Measurements from ENCODE around the gene KIF2A. TPM values are rescaled to one million over a fixed set of nuclear protein-coding genes. Genes with fewer than 3 reads are reported as not detected.

KIF2A gene
- total and polyA plus RNA-seq, 4 donors: 3.5 to 64.3 (median 20.3) TPM

DNA sequence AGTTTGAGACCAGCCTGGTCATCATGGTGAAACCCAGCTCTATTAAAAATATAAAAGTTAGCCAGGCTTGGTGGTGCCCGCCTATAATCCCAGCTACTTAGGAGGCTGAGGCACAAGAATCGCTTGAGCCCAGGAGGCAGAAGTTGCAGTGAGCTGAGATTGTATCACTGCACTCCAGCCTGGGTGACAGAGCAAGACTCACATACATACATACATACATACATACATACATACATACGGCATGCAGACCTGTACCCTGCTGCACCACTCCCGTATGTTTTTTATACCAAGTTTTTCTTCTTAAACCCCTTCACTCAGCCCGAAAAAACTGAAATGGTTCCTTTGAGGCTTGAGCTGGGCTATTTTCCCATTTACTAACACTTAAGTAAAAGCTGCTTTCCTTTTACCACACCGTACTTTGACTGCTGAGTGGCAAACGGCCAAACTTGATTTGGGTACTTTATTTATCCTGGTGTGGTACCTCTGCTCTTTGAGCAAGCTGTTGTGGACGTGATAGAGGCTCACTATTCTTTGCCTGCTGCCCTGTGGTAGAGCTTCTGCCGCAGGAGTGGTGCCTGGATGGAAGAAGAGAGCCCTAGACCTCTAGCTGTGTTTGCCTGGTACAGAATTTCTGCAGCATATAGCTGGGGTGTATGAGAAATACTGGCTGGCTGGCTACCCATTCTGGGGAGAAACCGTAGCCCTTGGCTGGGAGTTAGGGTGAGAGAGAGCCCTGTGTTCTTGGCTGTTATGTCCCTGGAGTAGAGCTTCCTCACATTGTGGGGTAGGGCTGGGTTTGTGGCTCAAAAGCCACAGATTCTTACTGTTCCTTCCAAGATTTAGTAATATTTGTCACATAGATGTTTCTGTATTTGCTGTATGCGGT lies 126.0 kb downstream of the KIF2A start:
- TF ChIP-seq, protein P1, sequence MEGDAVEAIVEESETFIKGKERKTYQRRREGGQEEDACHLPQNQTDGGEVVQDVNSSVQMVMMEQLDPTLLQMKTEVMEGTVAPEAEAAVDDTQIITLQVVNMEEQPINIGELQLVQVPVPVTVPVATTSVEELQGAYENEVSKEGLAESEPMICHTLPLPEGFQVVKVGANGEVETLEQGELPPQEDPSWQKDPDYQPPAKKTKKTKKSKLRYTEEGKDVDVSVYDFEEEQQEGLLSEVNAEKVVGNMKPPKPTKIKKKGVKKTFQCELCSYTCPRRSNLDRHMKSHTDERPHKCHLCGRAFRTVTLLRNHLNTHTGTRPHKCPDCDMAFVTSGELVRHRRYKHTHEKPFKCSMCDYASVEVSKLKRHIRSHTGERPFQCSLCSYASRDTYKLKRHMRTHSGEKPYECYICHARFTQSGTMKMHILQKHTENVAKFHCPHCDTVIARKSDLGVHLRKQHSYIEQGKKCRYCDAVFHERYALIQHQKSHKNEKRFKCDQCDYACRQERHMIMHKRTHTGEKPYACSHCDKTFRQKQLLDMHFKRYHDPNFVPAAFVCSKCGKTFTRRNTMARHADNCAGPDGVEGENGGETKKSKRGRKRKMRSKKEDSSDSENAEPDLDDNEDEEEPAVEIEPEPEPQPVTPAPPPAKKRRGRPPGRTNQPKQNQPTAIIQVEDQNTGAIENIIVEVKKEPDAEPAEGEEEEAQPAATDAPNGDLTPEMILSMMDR (IDR thresholded peaks at IDR 0.05; ENCODE audit: control extremely low read depth, extremely low read depth): no peak
- Histone ChIP-seq H3K9ac (ENCODE audit: insufficient read depth in 1 of 2, low read length in 2 of 2) (no peak overlapping the region), H3K27me3 (ENCODE audit: control insufficient read depth in 3 of 3, insufficient read depth in 3 of 3, low read length in 2 of 3) (no peaks in the 10 kb centered on the region), H3K4me1 (ENCODE audit: control insufficient read depth in 5 of 5, insufficient read depth in 5 of 5, low read length in 5 of 5) (peaks cover 2 to 10% (median 8%) of the 10 kb centered on the region in 5 donors), H3K4me3 (no peak overlapping the region), H3K36me3 (ENCODE audit: control insufficient read depth in 4 of 4, insufficient read depth in 4 of 4, low read length in 4 of 4) (peaks cover 0 to 1% (median 0%) of the 10 kb centered on the region in 4 donors), H3K27ac (ENCODE audit: low read depth in 1 of 2, low read length in 1 of 2) (peak overlapping the region; percentile 46 to 66), H3K9me3 (ENCODE audit: control insufficient read depth in 4 of 4, insufficient read depth in 3 of 4, low read length in 3 of 4) (no peaks in the 10 kb centered on the region)
- DNase-seq: peak; percentile 14 to 47 (median 34)
- peak; percentile 39 for ATAC-seq (ENCODE audit: insufficient read depth, low FRiP score)
- 47 to 49% methylated on average over 11 of the region's 11 CpGs for WGBS, 2 donors

DNA sequence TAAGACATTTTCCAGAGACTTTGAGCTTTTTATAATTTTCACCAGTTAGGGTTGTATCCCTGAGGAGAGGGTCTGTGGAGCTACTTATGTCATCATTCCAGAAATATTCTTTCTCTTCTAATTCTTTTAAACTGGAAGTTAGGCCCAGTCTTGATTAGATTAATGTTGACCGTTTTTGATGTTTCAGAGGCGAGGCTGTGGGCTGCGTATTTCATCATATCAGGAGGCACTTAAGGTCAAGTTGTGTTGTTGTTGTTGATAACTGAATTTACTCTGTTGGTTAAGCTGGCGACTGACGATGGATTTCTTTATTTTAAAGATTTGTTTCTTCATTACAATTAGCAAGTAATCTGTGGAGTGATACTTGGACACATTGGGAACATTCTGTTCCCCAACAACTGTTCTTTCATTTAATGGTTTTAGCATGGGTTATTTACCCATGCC lies 126.6 kb downstream of the KIF2A start:
- DNase-seq (no peak), ATAC-seq (ENCODE audit: insufficient read depth, low FRiP score) (no peak)
- Histone ChIP-seq H3K9ac (ENCODE audit: insufficient read depth in 1 of 2, low read length in 2 of 2) (no peak overlapping the region), H3K27me3 (ENCODE audit: control insufficient read depth in 3 of 3, insufficient read depth in 3 of 3, low read length in 2 of 3) (no peaks in the 10 kb centered on the region), H3K36me3 (ENCODE audit: control insufficient read depth in 4 of 4, insufficient read depth in 4 of 4, low read length in 4 of 4) (peaks cover 0 to 1% (median 0%) of the 10 kb centered on the region in 4 donors), H3K27ac (ENCODE audit: low read depth in 1 of 2, low read length in 1 of 2) (peak overlapping the region in 1 of 2 donors; percentile 46), H3K4me1 (ENCODE audit: control insufficient read depth in 5 of 5, insufficient read depth in 5 of 5, low read length in 5 of 5) (peaks cover 2 to 10% (median 8%) of the 10 kb centered on the region in 5 donors), H3K9me3 (ENCODE audit: control insufficient read depth in 4 of 4, insufficient read depth in 3 of 4, low read length in 3 of 4) (no peaks in the 10 kb centered on the region), H3K4me3 (no peak overlapping the region)
- TF ChIP-seq, protein P1 (IDR thresholded peaks at IDR 0.05; ENCODE audit: control extremely low read depth, extremely low read depth): no peak
- WGBS, 2 donors: 27 to 48% methylated on average over 5 of the region's 5 CpGs

Other genes starting within 250 kb of the KIF2A start
- gene DIMT1, start 97.7 kb downstream of the KIF2A start, total RNA-seq: 10 to 100 TPM; 17.2 to 20.9 TPM
- gene DIMT1, start 97.7 kb downstream of the KIF2A start, polyA plus RNA-seq: 10 to 100 TPM; 13.9 to 27.6 TPM
- gene IPO11, start 106.6 kb downstream of the KIF2A start, total RNA-seq: 10 to 100 TPM; 28.4 to 46.6 TPM
- gene IPO11, start 106.6 kb downstream of the KIF2A start, polyA plus RNA-seq: 10 to 100 TPM in 1 of 2 donors, 1 to 10 TPM in 1; 7.2 to 22.6 TPM